Neural progenitor cell (in vitro differentiated cells): ENCODE data around the gene DDX39B.

ENCODE experiments used
- CTCF ChIP-seq: fragments of 200-600 bp; sonication (generic); IDR thresholded peaks from 2 replicates; pipeline ENCODE4 v1.5.1; 2017; ENCODE audit warnings: antibody characterized with exemption, mild to moderate bottlenecking
- EZH2 ChIP-seq: fragments of 200-600 bp; sonication (generic); IDR thresholded peaks from 2 replicates; pipeline ENCODE4 v1.6.1; 2017; ENCODE audit warnings: antibody characterized with exemption, mild to moderate bottlenecking, moderate library complexity

- no peak for TF ChIP-seq EZH2
- no peak for TF ChIP-seq CTCF
Measured at GRCh38 chr6:31578184-31579118, 36.6 kb upstream of the DDX39B start.
